IPS DF 6.9 (cell line): ENCODE measurements around the gene ACRBP.

Source experiments
- DNase-seq: peaks from one replicate; pipeline ENCODE4 v3.0.0-alpha.2; 2013; ENCODE audit warnings: low read depth, low spot score
- H3K27ac ChIP-seq: one replicate; pipeline ENCODE4 v1.5.1; 2013; ENCODE audit warnings: low read length, control low read depth
- H3K27me3 ChIP-seq: 2 replicates; pipeline ENCODE4 v1.6.1; 2013; ENCODE audit warnings: mild to moderate bottlenecking, low read length; ENCODE audit not compliant: control insufficient read depth, insufficient read depth
- H3K36me3 ChIP-seq: 2 replicates; pipeline ENCODE4 v1.6.1; 2013; ENCODE audit warnings: low read length; ENCODE audit not compliant: control insufficient read depth, insufficient read depth
- H3K4me1 ChIP-seq: 2 replicates; pipeline ENCODE4 v1.6.1; 2013; ENCODE audit warnings: low read length; ENCODE audit not compliant: control insufficient read depth, insufficient read depth
- H3K4me3 ChIP-seq: 2 replicates; pipeline ENCODE4 v1.5.1; 2013; ENCODE audit warnings: mild to moderate bottlenecking, low read length
- H3K9me3 ChIP-seq: 2 replicates; pipeline ENCODE4 v1.6.1; 2013; ENCODE audit warnings: low read length, inconsistent platforms; ENCODE audit not compliant: control insufficient read depth, insufficient read depth
- WGBS: extraction: QIAGEN DNeasy Blood & Tissue Kit; methylation state at CpG from one replicate; pipeline ENCODE4 v1.1.7; 2013; ENCODE audit warnings: mixed read lengths, missing lambda C conversion rate; ENCODE audit not compliant: insufficient read length, insufficient coverage; 5-methylcytosine and 5-hydroxymethylcytosine counted together

ACRBP gene

DNA sequence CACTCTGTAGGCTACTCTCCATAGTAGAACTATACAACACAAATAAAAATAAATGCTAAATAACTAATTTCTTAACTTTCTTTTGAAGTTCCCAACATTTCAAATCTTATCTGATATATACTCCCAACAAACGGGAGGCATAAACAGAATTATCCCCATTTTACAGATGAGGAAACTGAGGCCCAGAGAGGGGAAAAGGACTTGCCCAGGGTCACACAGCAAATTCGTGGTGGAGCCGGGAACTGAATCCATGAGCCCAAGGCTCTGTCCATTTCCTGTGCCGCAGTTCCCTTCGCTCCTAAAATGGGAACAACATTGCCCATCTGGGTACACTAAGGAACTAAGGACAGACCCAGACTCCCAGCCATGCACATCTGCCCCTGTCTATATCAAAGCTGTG lies 29.7 kb upstream of the ACRBP start:
- H3K27ac ChIP-seq: no peak overlapping the region
- no peaks in the 10 kb centered on the region for H3K4me1 ChIP-seq
- no peaks in the 10 kb centered on the region for H3K27me3 ChIP-seq
- no CpG with 5 or more reads among the region's 5 CpGs for WGBS
- no peak for DNase-seq
- H3K36me3 ChIP-seq: peaks cover 33% of the 10 kb centered on the region
- no peak overlapping the region for H3K4me3 ChIP-seq
- H3K9me3 ChIP-seq: no peaks in the 10 kb centered on the region

DNA sequence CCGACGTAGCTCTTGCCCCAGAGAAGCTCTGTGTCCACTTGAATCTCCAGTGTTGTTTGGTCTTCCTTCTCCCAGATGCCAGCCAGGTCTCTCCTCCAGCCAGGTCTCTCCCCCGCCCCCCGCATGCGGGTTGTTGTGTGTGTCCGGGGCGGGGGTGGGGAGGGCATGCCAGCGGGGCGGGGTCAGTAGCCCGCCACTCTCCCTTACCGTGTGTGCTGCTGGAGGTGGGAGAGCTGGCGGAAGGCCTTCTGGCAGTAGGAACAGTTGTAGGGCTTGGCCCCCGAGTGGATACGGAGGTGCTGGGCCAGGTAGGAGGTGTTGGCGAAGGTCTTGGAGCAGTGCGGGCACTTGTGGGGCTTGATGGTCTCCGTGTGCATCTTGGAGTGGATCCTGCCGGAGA lies 24.9 kb upstream of the ACRBP start:
- H3K4me3 ChIP-seq: no peak overlapping the region
- no peaks in the 10 kb centered on the region for H3K4me1 ChIP-seq
- DNase-seq: no peak
- no peaks in the 10 kb centered on the region for H3K27me3 ChIP-seq
- no CpG with 5 or more reads among the region's 18 CpGs for whole genome bisulfite sequencing
- H3K9me3 ChIP-seq: no peaks in the 10 kb centered on the region
- H3K36me3 ChIP-seq: peaks cover 44% of the 10 kb centered on the region
- no peak overlapping the region for H3K27ac ChIP-seq

DNA sequence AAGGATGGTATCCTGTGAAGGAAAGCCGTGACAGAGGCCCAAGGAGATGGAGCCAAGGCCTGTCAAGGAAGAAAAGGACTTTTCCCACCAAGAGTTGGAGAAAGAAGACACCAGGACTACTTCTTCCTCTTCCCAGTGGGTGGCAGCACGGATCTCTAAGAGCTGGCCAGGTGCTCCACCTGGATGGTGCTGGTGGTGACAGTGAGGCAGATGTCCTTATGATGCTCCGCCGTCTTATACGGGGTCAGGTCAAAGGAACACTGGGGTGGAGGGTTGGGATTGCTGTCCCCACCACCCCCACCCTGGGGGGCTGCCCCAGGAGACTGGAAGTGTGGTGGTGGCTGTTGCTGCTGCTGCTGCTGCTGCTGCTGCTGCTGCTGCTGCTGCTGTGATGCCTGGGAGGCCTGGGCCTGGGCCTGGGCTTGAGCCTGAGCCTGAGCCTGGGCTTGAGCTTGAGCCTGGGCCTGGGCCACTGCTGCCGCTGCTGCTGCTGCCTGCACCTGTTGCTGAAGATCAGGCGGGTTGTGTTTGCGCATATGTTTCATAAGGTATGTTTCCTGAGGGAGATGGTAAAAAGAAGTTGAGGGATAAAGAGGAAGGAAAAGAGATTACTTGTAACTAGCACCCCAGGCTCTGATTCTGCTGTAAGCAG lies 20.5 kb upstream of the ACRBP start:
- no peaks in the 10 kb centered on the region for H3K9me3 ChIP-seq
- peaks cover 37% of the 10 kb centered on the region for H3K36me3 ChIP-seq
- DNase-seq: no peak
- H3K27ac ChIP-seq: no peak overlapping the region
- H3K4me3 ChIP-seq: no peak overlapping the region
- no peaks in the 10 kb centered on the region; the same call in 1 of the 2 replicates for H3K27me3 ChIP-seq
- H3K4me1 ChIP-seq: no peaks in the 10 kb centered on the region
- 100% methylated on average over 1 of the region's 8 CpGs for WGBS

DNA sequence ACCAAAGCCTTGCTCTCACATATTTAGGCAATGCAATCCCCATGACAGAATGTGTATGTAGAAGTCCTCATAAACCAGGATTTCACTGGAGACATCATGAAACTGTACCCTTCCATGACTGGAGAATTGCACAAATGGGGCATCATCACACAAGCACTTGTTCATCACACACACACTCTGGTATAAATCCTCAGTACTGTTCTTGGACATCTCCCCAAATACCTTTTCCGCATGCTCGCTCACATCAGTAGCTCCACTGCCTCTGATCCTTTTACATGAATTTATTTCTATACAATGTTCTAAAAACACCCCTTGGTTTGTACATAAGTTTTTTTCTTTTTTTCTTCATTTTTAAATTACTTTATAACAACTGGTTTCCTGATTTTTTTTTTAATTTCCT lies 19.0 kb upstream of the ACRBP start:
- Histone ChIP-seq H3K4me3 (no peak overlapping the region), H3K27me3 (no peaks in the 10 kb centered on the region; the same call in 1 of the 2 replicates), H3K36me3 (peaks cover 25% of the 10 kb centered on the region; the same call in 1 of the 2 replicates), H3K27ac (no peak overlapping the region), H3K9me3 (no peaks in the 10 kb centered on the region), H3K4me1 (no peaks in the 10 kb centered on the region)
- no peak for DNase-seq
- WGBS: no CpG with 5 or more reads among the region's 2 CpGs

DNA sequence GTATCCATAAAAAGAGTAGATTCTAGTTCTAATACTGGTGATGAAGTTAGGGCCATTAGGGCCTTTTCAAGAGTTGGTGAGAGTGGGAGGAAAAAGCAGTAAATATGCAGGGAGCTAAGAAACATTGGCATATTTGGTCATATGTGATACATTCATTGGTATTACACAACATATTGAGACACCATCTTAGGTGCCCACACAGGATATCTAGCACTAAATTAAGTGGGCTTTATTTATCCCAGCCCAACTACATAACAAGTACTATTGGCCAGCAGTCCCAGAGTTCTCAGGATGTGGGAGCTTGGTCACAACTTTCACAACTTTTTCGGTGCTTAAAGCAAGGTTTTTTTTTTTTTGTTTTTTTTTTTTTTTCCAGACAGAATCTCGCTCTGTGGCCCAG lies 17.7 kb upstream of the ACRBP start:
- Histone ChIP-seq H3K4me3 (no peak overlapping the region), H3K36me3 (peaks cover 14% of the 10 kb centered on the region; the same call in 1 of the 2 replicates), H3K27ac (no peak overlapping the region), H3K4me1 (no peaks in the 10 kb centered on the region), H3K27me3 (no peaks in the 10 kb centered on the region; the same call in 1 of the 2 replicates), H3K9me3 (no peaks in the 10 kb centered on the region)
- no CpG with 5 or more reads among the region's 2 CpGs for WGBS
- DNase-seq: no peak

DNA sequence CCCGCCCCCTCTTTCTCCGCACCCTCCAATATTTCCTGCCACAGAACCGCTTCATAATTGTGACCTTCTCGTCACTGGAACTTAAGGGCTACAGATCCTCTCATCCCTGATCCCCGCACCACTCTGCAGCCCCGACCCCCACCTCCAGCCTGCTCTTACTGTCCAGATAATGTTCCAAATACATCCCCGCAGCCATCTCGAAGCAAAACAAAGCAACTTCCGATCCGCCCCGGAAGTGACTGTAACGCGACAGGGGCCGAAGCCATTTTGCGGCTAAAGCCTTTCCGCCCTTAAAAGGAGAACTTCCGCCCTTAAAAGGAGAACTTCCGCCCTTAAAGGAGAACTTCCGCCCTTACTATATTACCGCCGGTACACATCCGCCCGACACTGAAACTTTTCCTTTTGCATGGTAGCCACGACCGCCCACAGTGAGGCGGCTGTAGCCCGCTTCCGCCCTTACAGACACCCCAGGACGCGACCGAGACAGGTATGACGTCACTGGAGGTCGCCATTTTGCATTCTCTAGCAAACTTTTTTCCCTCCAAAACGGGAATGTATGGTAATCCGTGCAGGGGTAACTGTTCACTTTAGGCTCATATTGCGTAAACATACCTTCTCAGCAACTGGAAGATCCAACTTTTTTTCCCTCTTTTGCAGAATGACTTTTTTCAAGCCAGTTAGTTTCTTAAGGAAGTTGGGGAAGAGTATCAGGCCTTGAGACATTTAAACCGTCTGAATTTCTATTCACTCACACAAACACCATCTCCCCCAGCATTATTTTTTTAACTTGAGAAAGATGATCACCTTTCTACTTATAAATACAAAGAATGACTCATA lies 15.9 kb upstream of the ACRBP start, which contains the start of gene ING4:
ING4 (minus strand) TSS at position 214 of the 837 bp plus-strand sequence; CDS start at position 196, 18 bp downstream.
- no CpG with 5 or more reads among the region's 37 CpGs for WGBS
- Histone ChIP-seq H3K4me1 (no peaks in the 10 kb centered on the region), H3K9me3 (no peaks in the 10 kb centered on the region), H3K27ac (no peak within 1 kb of the TSS), H3K36me3 (peaks cover 6% of the 10 kb centered on the region; the same call in 1 of the 2 replicates), H3K27me3 (no peaks in the 10 kb centered on the region; the same call in 1 of the 2 replicates), H3K4me3 (peak within 1 kb of the TSS; percentile 88)
- DNase-seq: peak; percentile 99

DNA sequence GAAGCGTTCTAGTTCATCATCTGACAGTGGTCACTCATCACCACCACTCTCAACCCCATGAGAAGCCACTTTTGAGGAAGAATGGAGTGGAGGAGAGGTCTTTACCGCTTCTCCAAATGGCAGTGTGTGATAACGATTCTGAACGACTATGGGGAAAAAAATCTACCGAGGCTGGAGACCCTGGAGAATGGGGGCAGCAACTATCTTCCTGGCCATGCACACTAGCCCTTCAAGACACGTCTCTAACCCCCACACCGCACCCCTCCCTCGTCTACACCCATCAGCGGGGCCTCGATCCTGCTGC lies 15.3 kb upstream of the ACRBP start:
- WGBS: no CpG with 5 or more reads among the region's 10 CpGs
- Histone ChIP-seq H3K36me3 (peaks cover under 1% of the 10 kb centered on the region; the same call in 1 of the 2 replicates), H3K9me3 (no peaks in the 10 kb centered on the region), H3K4me3 (peak overlapping the region; percentile 88), H3K4me1 (no peaks in the 10 kb centered on the region), H3K27ac (no peak overlapping the region), H3K27me3 (no peaks in the 10 kb centered on the region; the same call in 1 of the 2 replicates)
- DNase-seq: no peak

DNA sequence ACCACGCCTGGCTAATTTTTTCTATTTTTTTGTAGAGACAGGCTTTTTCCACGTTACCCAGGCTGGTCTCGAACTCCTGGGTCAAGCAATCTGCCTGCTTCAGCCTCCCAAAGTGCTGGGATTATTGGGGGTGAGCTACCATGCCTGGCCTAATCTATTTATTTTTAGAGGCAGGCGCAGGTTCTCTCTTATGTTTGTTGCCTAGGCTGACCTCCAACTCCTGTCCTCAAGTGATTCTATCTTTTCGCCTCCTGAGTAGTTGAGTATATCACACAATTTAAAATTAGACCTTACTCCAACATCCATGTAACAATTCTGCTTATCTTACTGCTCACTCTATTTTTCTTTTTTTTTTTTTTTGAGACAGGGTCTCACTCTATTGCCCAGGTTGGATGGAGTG lies 6.8 kb upstream of the ACRBP start:
- WGBS: no CpG with 5 or more reads among the region's 5 CpGs
- DNase-seq: no peak
- no peaks in the 10 kb centered on the region for H3K27me3 ChIP-seq
- H3K9me3 ChIP-seq: no peaks in the 10 kb centered on the region
- peaks cover 7% of the 10 kb centered on the region; the same call in 1 of the 2 replicates for H3K36me3 ChIP-seq
- no peak overlapping the region for H3K27ac ChIP-seq
- no peaks in the 10 kb centered on the region; the same call in 1 of the 2 replicates for H3K4me1 ChIP-seq
- no peak overlapping the region for H3K4me3 ChIP-seq

DNA sequence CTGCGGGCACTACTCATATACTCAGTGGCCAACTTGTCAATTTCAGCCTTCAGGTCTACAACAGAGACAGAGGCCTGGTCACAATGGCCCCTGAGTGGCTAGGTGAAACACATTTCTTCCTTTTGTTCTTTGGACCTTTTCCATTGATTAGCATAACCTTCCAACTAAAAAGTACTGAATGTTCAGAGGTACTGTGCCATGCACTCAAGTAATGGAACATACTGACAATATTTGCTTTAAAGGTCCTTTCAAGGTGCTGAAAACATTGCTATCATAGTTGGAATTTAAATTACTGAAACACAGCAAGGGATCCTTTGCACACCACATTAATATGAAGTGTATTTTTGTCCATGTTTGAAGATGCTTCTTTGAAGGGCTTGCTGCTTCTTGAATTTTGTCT lies 6.1 kb upstream of the ACRBP start:
- DNase-seq: no peak
- WGBS: no CpG with 5 or more reads among the region's 1 CpG
- Histone ChIP-seq H3K4me3 (no peak overlapping the region), H3K36me3 (peaks cover 7% of the 10 kb centered on the region; the same call in 1 of the 2 replicates), H3K27me3 (no peaks in the 10 kb centered on the region), H3K27ac (no peak overlapping the region), H3K9me3 (no peaks in the 10 kb centered on the region), H3K4me1 (no peaks in the 10 kb centered on the region; the same call in 1 of the 2 replicates)

DNA sequence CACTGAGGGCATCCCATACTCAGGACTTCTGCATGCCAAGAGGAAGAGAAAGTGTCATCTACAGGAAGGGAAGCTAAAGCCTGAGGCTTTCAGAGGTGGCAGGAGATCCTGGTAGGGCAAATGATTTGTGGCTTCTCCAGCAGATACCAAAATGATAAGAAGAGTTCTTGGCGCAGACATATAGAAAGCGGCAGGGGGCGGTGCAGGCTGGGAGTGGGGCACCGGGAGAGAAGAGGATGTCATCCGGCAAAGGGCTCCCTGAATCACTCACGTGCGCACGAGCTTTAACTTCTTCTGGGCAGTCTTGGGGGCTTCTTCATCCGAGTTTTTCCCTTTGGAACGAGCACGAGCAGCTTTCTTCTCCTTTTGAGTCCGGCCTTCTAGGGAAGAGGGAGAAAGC lies 5.2 kb upstream of the ACRBP start:
- no peaks in the 10 kb centered on the region for H3K9me3 ChIP-seq
- no peak overlapping the region for H3K27ac ChIP-seq
- no peaks in the 10 kb centered on the region; the same call in 1 of the 2 replicates for H3K4me1 ChIP-seq
- H3K4me3 ChIP-seq: no peak overlapping the region
- H3K36me3 ChIP-seq: peaks cover 7% of the 10 kb centered on the region; the same call in 1 of the 2 replicates
- no peaks in the 10 kb centered on the region for H3K27me3 ChIP-seq
- no peak for DNase-seq
- no CpG with 5 or more reads among the region's 12 CpGs for WGBS
